G401 (cell line): ENCODE measurements around the gene PSMD13. TPM values are rescaled to one million over a fixed set of nuclear protein-coding genes. Genes with fewer than 3 reads are reported as not detected.
"Not testable (repeated sequence)": the region's sequence is repeated elsewhere in the genome, so short reads cannot be mapped to it uniquely, and the experiment has no call there.

ENCODE experiments used
- DNase-seq: peaks from one replicate; pipeline ENCODE4 v3.0.0-alpha.2; 2015; ENCODE audit warnings: low spot score
- in situ Hi-C: cut with HindIII; loops from 2 replicates; pipeline ENCODE4 v1.10.0; 2016; ENCODE audit warnings: low sequenced_read_pairs, mixed read lengths
- total RNA-seq: library from RNA; depleted of rRNA; stranded (reverse); fragments of >200 nt; shearing (Covaris generic); gene quantifications from 2 replicates; pipeline ENCODE4 v1.2.3, GENCODE V29; 2014

The PSMD13 gene
- total RNA-seq, 1 experiment from 2014 or later, result 208 TPM

DNA sequence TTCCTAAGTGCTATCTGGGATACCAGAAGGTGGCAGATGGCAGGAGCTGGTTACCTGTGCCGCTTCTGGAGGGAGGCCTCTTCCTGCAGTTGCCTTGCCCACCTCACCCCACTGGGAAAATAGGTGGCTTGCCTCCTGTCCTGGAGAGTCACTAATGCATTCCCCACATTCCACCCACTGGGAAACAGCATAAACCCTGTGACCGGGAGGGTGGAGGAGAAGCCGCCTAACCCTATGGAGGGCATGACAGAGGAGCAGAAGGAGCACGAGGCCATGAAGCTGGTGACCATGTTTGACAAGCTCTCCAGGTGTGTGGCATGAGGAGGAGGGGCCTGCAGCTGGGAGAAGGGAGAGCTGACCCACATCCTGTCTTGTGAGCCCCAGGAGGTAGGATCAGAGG lies 23.7 kb upstream of the PSMD13 start:
- in situ Hi-C loops, result no loop called here
- no peak for DNase-seq

DNA sequence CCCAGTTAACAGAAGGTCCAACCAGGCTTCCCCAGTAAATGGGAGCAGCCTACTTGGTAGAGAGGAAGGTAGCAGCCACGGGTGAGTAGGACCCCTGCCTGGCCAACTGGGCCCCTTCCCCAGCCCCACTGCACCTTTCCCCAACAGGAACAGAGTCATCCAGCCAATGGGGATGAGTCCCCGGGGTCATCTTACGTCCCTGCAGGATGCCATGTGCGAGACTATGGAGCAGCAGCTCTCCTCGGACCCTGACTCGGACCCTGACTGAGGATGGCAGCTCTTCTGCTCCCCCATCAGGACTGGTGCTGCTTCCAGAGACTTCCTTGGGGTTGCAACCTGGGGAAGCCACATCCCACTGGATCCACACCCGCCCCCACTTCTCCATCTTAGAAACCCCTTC lies 22.7 kb upstream of the PSMD13 start:
- in situ Hi-C loops, result no loop called here
- DNase-seq, result no peak

DNA sequence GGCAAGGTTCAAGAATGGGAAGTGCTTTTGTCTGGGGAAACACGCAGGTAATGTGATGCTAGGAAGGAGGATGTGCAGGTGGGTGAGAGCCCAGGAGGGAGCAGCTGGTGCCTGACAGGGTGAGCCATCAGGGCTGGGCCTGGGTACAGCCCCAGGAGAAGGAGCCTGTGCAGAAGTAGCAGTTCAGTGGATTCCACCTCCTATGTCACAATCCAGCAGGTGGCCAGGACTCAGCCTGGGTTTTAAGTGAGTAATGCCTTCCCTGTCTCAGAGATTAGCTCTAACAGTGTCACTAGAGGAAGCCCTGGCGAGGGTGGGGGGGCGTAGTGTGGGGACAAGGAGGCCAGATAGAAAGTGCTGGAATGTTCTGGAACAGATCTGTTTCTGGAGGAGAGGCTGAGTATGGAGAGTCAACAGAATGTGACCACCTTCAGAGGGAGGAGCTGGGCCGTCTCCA lies 21.2 kb upstream of the PSMD13 start:
- no peak for DNase-seq
- in situ Hi-C loops, result no loop called here

DNA sequence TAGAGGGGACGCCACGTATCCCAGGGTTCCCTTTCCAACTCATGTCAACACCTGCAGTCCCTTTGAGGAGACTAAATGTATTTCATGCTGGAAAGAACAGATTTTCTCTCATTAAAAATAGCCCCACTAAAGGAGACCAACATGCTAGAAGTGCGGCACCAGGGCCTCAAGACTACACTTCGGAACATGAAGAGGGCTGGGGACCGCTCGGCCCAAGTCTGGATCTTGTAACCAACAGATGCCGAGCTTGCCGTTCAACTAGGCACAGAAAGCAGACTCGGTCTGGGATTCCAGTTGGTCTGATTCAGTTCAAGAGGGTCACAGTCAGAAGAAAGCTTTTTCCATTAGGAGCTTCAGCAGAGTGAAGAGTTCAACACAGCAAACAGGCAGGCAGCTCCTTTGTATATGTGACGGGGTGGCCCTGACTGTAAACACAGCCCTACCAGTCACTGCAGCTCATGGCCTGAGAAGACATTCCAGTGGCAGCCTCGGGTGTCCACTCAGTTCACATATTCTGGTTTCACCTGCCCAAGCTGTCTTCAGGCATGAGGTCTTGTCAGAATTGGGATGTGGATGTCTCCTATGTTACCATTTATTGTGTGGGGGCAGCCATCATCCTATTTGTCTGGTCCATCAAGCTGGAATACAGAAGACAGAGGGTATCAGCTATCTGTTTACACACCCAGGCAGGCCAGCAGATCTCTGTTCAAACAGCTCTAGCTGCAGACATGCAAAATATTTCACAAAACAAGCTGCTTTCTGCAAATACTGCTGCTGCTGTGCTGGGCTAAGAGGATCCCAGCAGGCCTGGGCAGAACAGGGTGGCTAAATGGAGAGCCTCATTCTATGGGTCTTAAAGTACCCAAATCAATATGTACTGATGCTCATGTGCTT lies 20.4 kb upstream of the PSMD13 start:
- DNase-seq, result no peak
- in situ Hi-C loops, result no loop called here

DNA sequence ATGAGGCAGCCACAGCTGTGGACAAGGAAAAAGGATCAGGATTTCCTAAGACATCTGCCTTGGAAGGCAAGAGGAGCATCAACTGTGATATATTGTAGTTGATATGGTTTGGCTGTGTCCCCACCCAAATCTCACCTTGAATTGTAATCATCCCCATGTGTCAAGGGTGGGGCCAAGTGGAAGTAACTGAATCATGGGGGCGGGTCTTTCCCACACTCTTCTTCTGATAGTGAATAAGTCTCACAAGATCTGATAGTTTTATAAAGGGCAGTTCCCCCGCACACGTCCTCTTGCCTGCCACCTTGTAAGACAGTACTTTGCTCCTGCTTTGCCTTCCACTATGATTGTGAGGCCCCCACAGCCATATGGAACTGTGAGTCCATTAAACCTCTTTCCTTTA lies 19.1 kb upstream of the PSMD13 start:
- no peak for DNase-seq
- in situ Hi-C loops, result no loop called here

DNA sequence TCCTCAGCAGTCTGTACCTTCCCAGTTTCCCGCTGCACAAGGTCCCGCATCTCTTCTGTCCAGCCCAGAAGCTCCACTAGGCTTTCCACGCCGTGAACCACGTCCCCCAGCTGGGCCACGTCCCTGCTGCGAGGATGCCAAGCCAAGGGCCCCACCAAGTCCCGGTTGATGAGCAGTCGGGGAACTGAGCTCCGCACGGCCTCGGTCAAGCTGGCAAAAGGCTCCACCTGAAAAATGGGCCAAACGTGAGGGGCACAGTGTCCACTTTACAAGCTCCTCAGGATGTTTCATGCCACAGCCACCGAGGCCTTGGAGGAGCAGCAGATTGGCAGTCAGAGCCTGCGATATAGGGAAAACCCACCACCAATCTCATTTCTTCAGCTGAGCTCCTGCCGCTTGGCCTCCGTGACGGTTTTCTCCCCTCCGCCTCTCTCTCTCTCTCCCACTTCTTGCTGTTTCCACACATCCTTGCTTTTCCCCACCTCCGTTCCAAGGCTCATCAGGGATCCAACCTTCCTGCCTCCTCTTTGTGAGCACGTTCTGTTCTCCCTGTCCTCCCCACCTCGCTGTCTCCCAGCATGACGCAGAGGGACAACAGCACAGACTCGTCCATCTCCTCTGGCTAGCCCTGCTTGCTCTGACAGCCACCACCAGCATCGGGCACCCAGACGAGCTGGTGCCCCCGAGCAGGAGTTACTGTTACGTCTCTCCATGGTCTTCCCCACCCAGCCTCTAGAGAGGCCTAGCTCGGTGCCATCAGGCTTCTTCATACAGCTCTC lies 17.8 kb upstream of the PSMD13 start:
- in situ Hi-C loops, result no loop called here
- DNase-seq, result no peak

DNA sequence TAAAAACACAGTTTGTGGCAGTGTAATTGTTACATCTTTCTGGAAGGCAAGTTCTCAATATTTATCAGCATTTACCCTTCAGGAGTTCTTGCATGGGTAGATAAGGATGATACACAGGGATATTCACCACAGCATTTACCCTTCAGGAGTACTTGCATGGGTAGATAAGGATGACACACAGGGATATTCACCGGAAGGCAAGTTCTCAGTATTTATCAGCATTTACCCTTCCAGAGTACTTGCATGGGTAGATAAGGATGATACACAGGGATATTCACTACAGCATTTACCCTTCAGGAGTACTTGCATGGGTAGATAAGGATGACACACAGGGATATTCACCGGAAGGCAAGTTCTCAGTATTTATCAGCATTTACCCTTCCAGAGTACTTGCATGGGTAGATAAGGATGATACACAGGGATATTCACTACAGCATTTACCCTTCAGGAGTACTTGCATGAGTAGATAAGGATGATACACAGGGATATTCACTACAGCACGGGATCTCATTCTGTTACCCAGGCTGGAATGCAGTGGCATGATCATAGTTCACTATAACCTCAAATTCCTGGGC lies 16.0 kb upstream of the PSMD13 start:
- DNase-seq, in situ Hi-C loops: not testable (repeated sequence)

DNA sequence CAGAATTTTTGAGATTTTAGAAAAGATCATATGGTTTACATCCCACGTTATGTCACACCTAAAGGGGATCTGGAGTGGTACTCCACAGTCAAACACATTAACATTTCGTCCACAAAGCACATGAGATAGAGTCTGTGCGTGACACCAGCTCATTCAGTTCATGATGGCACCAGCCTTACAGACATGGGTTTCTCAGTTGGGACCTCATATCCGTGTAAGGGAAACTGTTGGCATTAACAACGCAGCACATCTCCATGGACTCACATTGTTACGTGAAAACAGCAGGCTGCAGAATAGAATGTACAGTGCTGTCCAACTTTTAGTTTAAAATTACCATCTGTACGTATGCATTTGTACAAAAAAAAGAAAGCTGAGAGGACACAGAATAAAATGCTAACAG lies 15.2 kb upstream of the PSMD13 start:
- in situ Hi-C loops, result no loop called here
- DNase-seq, result no peak

DNA sequence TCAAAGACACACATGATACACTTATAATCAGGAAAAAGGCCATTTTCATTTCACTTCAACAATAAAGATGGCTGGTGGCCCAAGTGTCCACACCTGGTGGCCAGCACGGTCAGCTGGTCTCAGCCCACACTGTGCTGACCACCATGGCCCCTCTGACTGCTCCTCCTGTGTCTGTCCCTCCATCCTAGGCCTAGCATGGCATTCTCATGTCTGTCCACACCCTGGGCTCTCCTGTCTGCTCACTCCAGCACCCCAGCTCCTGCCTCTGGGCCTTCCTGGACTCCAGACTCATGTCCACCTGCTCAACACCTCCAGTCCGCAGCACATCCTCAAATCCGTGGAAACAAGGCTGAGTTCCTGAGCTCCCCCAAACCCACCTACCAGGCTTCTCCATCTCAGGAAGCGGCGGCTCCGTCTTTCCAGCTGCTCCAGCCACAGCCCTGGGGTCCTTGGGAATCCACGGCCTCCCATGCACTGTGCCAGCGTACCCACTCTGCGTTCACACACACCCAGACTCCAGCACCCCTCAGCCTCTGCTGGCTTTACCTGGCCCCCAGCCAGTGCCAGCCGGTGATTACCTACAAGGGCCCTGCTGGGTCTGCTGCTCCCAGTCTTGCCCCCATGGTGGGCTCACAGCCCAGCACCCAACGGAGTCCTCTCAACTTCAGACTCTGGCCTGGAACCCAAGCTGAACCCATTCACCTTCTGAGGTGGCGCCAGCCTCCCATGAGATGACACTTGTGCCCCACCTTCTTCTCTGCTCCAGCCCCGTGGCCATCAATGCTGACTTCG lies 14.6 kb upstream of the PSMD13 start:
- in situ Hi-C loops, result no loop called here
- no peak for DNase-seq

DNA sequence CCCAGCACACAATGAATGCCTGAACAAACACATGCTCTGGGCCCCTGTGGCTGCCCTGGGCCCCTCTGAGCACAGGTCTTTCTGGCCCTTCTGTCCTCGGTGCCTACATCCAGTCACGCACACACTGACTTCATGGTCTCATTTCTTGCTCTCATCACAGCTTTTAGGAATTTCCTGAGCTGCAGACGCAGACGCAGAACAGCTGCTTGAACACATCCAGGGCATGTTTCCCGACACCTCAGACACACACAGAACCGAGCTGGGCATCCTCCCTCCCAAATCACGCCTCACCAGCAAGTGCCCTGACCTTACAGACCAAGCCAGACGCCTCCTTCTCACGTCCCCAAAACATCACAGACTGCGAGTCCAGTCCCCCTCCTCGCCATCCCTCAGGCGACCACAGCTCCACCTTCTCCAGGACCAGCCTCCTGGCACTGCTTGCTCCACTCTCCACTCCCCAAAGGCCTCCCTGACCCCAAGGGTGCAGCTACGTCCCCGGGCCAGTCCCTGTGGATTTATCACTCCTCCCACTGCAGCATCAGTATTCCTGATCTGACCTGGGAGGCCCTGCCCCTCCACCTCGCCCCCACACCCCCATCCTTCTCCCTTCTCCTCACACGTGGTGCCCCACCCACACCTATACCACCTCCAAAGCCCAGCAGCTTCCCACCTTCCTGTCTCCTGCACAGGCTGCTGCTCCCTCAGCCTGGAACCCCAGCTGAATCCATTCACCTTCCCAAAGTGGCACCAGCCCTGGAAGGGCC lies 13.6 kb upstream of the PSMD13 start:
- in situ Hi-C loops, result no loop called here
- no peak for DNase-seq

DNA sequence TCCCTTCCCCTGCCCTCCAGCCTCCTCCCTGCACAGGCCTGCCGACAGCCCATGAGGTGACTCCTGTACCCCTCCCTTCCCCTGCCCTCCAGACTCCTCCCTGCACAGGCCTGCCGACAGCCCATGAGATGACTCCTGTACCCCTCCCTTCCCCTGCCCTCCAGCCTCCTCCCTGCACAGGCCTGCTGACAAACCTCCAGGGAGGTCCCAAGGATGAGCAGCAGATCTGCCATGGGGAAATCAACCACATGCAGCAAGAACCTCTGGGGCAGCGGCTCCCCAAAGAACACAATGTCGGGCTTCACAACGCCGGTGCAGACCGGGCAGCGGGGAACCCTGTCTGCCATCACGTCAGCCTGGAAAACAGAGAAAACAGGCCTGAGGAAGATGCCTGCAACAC lies 12.9 kb upstream of the PSMD13 start:
- in situ Hi-C loops, result no loop called here
- no peak for DNase-seq

DNA sequence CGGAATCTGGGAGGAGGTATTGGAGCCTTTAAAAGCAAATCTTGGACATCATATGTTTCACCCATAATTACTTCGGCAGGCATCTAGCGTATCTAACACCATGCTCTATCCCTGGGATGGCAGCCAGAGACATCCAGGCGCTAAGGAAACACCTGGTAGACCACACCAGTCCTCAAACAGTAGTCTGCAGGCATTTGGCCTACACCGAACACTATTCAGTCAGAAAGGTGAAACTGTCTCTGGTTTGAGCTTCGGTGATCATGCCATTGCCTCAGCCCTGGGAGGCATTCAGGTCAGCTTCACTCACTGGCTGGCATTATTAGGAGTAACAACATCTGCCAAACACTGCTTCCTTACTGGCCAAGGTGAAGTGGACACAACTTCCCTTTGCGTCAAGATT lies 12.4 kb upstream of the PSMD13 start:
- in situ Hi-C loops, result no loop called here
- DNase-seq, result no peak

DNA sequence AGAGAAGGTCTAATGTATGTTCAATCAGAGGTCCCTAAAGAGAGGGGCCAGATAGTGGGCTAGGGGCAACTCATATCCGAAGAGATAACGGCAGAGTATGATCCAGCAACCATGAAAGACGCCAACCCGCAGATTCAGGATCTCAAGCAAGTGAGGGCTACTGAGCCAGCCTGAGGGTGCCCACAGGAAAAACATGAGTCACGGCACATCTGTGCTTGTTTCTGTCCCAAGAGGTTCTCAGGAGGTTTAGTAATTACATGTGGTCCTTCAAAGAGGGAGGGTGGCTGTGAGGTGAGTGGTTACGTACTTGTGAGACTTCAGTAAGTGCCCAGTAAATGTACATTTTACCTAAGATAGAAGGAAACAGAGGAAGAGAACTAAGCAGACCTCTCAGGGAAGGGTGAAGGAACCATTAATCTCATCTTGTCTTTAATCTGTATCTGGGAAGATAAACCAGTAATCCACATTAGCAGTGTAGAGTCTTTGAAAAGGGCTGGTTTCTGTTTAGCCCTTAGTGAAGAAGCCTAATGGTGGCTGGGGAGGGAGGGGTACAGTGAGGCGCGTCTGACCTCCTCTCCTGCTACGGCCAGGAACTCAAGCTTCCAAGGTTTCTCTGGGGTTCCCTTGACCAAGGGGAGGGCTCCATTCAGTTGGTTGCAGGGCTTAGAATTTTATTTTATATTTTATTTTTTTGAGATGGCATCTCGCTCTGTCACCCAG lies 10.9 kb upstream of the PSMD13 start:
- in situ Hi-C loops, result no loop called here
- no peak for DNase-seq

DNA sequence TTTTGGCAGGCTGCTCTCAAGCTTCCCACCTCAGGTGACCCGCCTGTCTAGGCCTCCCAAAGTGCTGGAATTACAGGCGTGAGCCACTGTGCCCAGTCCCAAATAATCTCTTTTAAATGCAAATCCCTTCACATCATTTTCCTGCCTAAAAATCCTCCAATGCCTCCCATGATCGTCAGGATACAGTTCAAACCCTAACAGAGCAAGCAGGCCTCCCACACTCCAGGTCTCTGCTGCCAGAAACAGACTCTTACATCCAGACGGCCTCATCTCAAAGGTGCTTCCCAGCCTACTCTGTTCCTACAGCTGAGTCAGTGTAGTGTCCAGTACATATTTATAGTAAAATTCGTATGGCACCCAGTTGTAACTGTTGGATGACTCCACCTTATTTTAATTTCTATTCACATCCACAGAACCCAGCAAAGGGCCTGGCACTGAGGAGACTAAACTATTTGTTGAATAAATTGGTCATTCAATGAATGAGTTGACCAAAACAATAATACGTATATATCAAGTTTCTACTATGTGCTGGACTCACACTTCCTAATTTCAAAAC lies 8.9 kb upstream of the PSMD13 start:
- no peak for DNase-seq
- in situ Hi-C loops, result no loop called here

DNA sequence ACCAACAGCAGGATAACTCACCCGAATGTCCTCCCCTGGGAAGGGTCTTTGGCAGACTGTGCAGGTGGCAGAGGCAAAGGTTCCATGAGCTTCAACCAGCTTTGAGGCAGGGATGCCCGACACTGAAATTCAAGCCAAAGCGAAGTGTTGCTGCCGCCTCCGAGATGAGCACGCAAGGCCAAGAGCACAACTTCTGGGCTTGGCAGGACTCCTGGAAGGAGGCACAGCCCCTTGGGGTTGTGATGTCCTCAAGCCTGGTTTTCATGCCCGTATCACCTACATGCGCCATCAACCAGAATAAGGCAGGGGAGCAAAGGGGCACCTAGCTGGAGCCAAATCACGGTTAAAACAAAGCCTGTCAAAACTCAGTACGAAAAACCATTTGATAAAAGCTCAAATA lies 6.3 kb upstream of the PSMD13 start:
- no peak for DNase-seq
- in situ Hi-C loops, result no loop called here

DNA sequence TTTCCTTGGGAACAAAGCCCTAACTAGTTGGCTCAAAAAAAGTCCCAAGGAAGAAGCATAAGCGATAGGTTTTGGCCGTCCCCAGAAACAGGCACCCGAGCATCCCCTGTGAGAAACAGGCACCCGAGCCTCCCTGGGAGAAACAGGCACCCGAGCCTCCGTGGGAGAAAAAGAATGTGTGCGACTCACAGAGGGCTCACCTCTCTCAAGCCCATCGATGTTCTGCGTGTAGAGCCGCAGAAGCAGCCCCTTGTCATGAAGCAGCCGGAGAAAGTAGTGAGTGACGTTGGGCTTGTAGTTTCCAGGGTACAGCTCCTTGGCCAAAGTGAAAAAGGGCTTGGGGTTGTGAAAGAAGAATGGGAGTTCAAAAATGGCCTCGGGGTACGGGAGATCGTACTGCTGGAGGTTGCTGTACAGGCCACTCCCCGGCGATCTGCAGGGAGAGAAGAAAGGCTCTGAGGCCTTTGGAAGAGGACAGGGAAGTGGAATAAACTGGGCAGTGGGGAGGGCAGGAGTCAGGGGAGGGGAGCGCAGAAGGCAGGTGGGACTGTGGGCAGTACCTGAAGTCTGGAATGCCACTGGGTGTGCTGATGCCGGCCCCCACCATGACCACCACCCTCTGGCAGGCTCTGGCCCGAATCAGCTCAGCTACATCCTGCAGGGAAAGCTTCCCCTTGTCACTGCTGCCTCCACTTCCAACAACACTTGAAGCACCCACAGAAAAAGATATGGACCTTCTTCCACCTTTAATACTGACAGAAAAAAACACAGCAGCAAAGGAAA lies 3.8 kb upstream of the PSMD13 start:
- DNase-seq, result no peak
- in situ Hi-C loops, result no loop called here

DNA sequence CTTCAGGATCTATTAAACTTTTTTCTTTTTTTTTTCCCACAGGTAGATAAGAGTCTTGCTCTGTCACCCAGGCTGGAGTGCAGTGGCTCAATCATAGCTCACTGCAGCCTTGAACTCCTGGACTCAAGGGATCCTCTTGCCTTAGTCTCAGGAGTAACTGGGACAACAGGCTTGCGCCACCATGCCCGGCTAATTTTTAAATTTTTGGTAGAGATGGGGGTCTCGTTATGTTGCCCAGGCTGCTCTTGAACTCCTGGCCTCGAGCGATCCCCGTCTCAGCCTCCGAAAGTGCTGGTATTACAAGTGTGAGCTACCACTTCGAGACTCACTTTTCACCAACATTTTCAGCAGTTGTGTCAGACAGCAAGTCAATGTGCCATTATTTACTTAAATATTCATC lies 1.6 kb upstream of the PSMD13 start:
- in situ Hi-C loops, result no loop called here

More for the DNA sequence above, 1.6 kb upstream of the PSMD13 start:
- DNase-seq, result no peak
